ENCODE results near the gene AFAP1.

AFAP1 gene

GRCh38 chr4:7857993-7858392, 81.7 kb downstream of the AFAP1 start:
- Histone ChIP-seq H3K27me3 (ENCODE audit: control insufficient read depth in 2 of 2, insufficient read depth in 2 of 2, low read length in 2 of 2) (no peaks in the 10 kb centered on the region), H3K27ac (ENCODE audit: low read depth in 2 of 2, low read length in 2 of 2) (no peak overlapping the region), H3K36me3 (ENCODE audit: control insufficient read depth in 2 of 2, insufficient read depth in 2 of 2, low read length in 2 of 2) (peaks cover 20 to 21% of the 10 kb centered on the region in 2 donors), H3K4me1 (ENCODE audit: control insufficient read depth in 2 of 2, insufficient read depth in 2 of 2, low read length in 2 of 2) (peaks cover 0 to 3% of the 10 kb centered on the region in 2 donors), H3K4me3 (ENCODE audit: low read length in 2 of 2) (no peak overlapping the region), H3K9me3 (ENCODE audit: control insufficient read depth in 2 of 2, low read length in 2 of 2) (no peaks in the 10 kb centered on the region), H3K9ac (ENCODE audit: low read depth in 1 of 2, low read length in 2 of 2) (no peak overlapping the region)

DNA sequence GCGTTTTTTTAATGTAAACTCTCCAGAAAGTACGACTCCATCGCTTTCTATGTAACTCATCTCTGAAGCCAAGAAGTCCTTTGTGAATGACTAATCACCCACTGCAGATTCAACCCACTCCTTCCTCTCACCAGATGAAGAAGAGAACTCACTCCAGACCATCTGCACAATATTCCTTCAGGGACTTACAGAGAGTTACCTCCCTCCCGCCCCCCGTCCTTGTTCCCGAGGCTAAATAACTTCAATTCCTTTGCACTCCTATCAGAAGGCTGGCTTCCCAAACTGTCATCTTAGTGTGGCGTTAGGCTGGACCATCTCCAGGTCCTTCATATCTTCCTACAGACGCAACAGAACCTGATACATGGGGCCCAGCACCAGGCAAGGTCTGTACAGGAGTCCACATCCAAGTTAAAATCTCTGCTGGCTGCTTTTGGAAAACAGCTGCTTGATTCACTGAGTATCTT, 82.4 kb downstream of the AFAP1 start:
- Histone ChIP-seq H3K36me3 (ENCODE audit: control insufficient read depth in 2 of 2, insufficient read depth in 2 of 2, low read length in 2 of 2) (peaks cover 20 to 21% of the 10 kb centered on the region in 2 donors), H3K9ac (ENCODE audit: low read depth in 1 of 2, low read length in 2 of 2) (no peak overlapping the region), H3K4me1 (ENCODE audit: control insufficient read depth in 2 of 2, insufficient read depth in 2 of 2, low read length in 2 of 2) (peaks cover 0 to 9% of the 10 kb centered on the region in 2 donors), H3K27me3 (ENCODE audit: control insufficient read depth in 2 of 2, insufficient read depth in 2 of 2, low read length in 2 of 2) (no peaks in the 10 kb centered on the region), H3K27ac (ENCODE audit: low read depth in 2 of 2, low read length in 2 of 2) (peak overlapping the region in 1 of 2 donors; percentile 21), H3K9me3 (ENCODE audit: control insufficient read depth in 2 of 2, low read length in 2 of 2) (no peaks in the 10 kb centered on the region), H3K4me3 (ENCODE audit: low read length in 2 of 2) (no peak overlapping the region)

DNA sequence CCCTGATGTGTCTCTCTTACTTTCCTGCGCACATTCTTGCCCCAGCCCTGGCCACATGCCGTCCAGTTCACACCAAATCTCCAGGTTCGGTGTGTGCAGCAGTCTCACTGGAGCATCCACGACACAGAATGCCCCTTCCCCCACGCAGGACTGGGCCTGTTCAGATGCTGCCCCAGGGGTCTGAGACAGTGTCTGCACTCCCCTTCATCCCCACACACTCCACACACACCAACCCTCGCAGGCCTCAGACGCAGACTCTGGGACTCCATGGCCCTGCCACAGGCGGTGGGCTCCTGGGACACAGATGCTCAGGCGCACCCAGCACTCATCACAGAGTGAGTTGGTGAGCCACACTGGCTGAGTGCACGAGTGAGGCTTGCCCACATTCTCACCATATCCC, 83.9 kb downstream of the AFAP1 start:
- no peaks in the 10 kb centered on the region for H3K27me3 ChIP-seq (ENCODE audit: control insufficient read depth in 2 of 2, insufficient read depth in 2 of 2, low read length in 2 of 2)
- H3K4me1 ChIP-seq (ENCODE audit: control insufficient read depth in 2 of 2, insufficient read depth in 2 of 2, low read length in 2 of 2), result peaks cover 0 to 12% of the 10 kb centered on the region in 2 donors
- peak overlapping the region in 1 of 2 donors; percentile 13 for H3K27ac ChIP-seq (ENCODE audit: low read depth in 2 of 2, low read length in 2 of 2)
- no peak overlapping the region for H3K9ac ChIP-seq (ENCODE audit: low read depth in 1 of 2, low read length in 2 of 2)
- peaks cover 22 to 24% of the 10 kb centered on the region in 2 donors for H3K36me3 ChIP-seq (ENCODE audit: control insufficient read depth in 2 of 2, insufficient read depth in 2 of 2, low read length in 2 of 2)
- H3K4me3 ChIP-seq (ENCODE audit: low read length in 2 of 2), result no peak overlapping the region
- H3K9me3 ChIP-seq (ENCODE audit: control insufficient read depth in 2 of 2, low read length in 2 of 2), result no peaks in the 10 kb centered on the region

DNA sequence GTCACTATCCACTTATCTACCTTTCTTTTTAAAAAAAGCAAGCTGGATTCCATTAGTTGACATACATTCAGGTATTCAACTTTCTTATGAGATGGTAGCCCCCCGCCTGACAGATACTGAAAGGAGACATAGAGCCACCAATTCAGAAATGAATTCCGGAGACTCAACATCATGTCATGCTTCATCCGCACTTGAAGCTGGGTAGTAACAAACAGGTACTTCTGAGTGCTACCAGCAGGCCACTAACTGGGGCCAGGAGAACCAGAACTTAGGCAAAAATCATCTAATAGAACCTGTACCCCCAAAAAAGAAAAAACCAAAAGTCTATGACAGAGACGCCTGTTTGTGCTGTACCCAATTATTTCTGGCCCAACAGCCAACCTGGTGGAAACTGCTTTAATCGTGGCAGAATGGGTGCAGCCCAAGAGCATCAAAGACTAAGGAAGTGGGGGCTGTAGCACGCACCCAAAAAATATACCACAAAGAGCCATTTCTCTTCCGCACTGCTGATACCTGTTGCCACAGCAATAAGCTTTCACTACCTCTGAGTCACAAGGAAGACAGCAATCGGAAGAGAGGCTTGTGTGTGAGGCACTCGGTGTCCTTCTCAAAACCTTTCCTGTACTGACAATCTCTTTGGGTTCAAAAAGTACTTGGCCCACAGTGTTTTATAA, 84.8 kb downstream of the AFAP1 start:
- H3K27me3 ChIP-seq (ENCODE audit: control insufficient read depth in 2 of 2, insufficient read depth in 2 of 2, low read length in 2 of 2), result no peaks in the 10 kb centered on the region
- H3K36me3 ChIP-seq (ENCODE audit: control insufficient read depth in 2 of 2, insufficient read depth in 2 of 2, low read length in 2 of 2), result peaks cover 18 to 23% of the 10 kb centered on the region in 2 donors
- H3K9ac ChIP-seq (ENCODE audit: low read depth in 1 of 2, low read length in 2 of 2), result no peak overlapping the region
- H3K9me3 ChIP-seq (ENCODE audit: control insufficient read depth in 2 of 2, low read length in 2 of 2), result no peaks in the 10 kb centered on the region
- H3K4me1 ChIP-seq (ENCODE audit: control insufficient read depth in 2 of 2, insufficient read depth in 2 of 2, low read length in 2 of 2), result peaks cover 0 to 12% of the 10 kb centered on the region in 2 donors
- H3K27ac ChIP-seq (ENCODE audit: low read depth in 2 of 2, low read length in 2 of 2), result peak overlapping the region in 1 of 2 donors; percentile 7
- no peak overlapping the region for H3K4me3 ChIP-seq (ENCODE audit: low read length in 2 of 2)

- no peak overlapping the region for H3K4me3 ChIP-seq (ENCODE audit: low read length in 2 of 2)
- H3K27ac ChIP-seq (ENCODE audit: low read depth in 2 of 2, low read length in 2 of 2), result peak overlapping the region in 1 of 2 donors; percentile 7
- no peak overlapping the region for H3K9ac ChIP-seq (ENCODE audit: low read depth in 1 of 2, low read length in 2 of 2)
- peaks cover 0 to 12% of the 10 kb centered on the region in 2 donors for H3K4me1 ChIP-seq (ENCODE audit: control insufficient read depth in 2 of 2, insufficient read depth in 2 of 2, low read length in 2 of 2)
- no peaks in the 10 kb centered on the region for H3K9me3 ChIP-seq (ENCODE audit: control insufficient read depth in 2 of 2, low read length in 2 of 2)
- peaks cover 18 to 23% of the 10 kb centered on the region in 2 donors for H3K36me3 ChIP-seq (ENCODE audit: control insufficient read depth in 2 of 2, insufficient read depth in 2 of 2, low read length in 2 of 2)
- H3K27me3 ChIP-seq (ENCODE audit: control insufficient read depth in 2 of 2, insufficient read depth in 2 of 2, low read length in 2 of 2), result no peaks in the 10 kb centered on the region
Observed at GRCh38 chr4:7854216-7854615, 85.4 kb downstream of the AFAP1 start.

GRCh38 chr4:7853271-7853670, 86.4 kb downstream of the AFAP1 start:
- H3K36me3 ChIP-seq (ENCODE audit: control insufficient read depth in 2 of 2, insufficient read depth in 2 of 2, low read length in 2 of 2), result peaks cover 18 to 25% of the 10 kb centered on the region in 2 donors
- no peak overlapping the region for H3K4me3 ChIP-seq (ENCODE audit: low read length in 2 of 2)
- no peak overlapping the region for H3K9ac ChIP-seq (ENCODE audit: low read depth in 1 of 2, low read length in 2 of 2)
- no peaks in the 10 kb centered on the region for H3K27me3 ChIP-seq (ENCODE audit: control insufficient read depth in 2 of 2, insufficient read depth in 2 of 2, low read length in 2 of 2)
- H3K9me3 ChIP-seq (ENCODE audit: control insufficient read depth in 2 of 2, low read length in 2 of 2), result no peaks in the 10 kb centered on the region
- H3K4me1 ChIP-seq (ENCODE audit: control insufficient read depth in 2 of 2, insufficient read depth in 2 of 2, low read length in 2 of 2), result peaks cover 0 to 12% of the 10 kb centered on the region in 2 donors
- H3K27ac ChIP-seq (ENCODE audit: low read depth in 2 of 2, low read length in 2 of 2), result no peak overlapping the region

GRCh38 chr4:7852568-7853185, 87.0 kb downstream of the AFAP1 start:
- Histone ChIP-seq H3K4me3 (ENCODE audit: low read length in 2 of 2) (no peak overlapping the region), H3K27me3 (ENCODE audit: control insufficient read depth in 2 of 2, insufficient read depth in 2 of 2, low read length in 2 of 2) (no peaks in the 10 kb centered on the region), H3K4me1 (ENCODE audit: control insufficient read depth in 2 of 2, insufficient read depth in 2 of 2, low read length in 2 of 2) (peaks cover 0 to 9% of the 10 kb centered on the region in 2 donors), H3K9ac (ENCODE audit: low read depth in 1 of 2, low read length in 2 of 2) (no peak overlapping the region), H3K36me3 (ENCODE audit: control insufficient read depth in 2 of 2, insufficient read depth in 2 of 2, low read length in 2 of 2) (peaks cover 18 to 25% of the 10 kb centered on the region in 2 donors), H3K9me3 (ENCODE audit: control insufficient read depth in 2 of 2, low read length in 2 of 2) (no peaks in the 10 kb centered on the region), H3K27ac (ENCODE audit: low read depth in 2 of 2, low read length in 2 of 2) (no peak overlapping the region)

DNA sequence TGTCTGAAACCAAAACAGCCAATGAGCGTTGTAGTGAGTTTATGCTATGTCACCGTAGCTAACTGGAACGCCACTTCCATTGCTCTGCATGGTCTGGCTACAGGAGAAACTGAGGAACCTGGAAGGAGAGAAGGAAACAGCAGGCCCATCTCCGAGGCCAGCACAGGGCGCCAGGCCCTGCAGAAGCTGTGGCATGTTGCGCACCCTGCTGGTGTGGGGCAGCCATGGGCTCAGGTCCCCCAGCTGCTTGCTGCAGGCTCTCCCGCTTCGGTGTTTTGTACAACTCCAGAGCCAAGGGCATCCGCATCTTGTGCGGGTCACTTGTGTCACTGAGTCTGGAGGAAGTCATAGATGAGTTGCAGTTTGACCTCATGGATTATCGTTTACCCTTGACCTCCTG, 89.2 kb downstream of the AFAP1 start:
- peaks cover 18 to 23% of the 10 kb centered on the region in 2 donors for H3K36me3 ChIP-seq (ENCODE audit: control insufficient read depth in 2 of 2, insufficient read depth in 2 of 2, low read length in 2 of 2)
- no peak overlapping the region for H3K9ac ChIP-seq (ENCODE audit: low read depth in 1 of 2, low read length in 2 of 2)
- no peaks in the 10 kb centered on the region for H3K27me3 ChIP-seq (ENCODE audit: control insufficient read depth in 2 of 2, insufficient read depth in 2 of 2, low read length in 2 of 2)
- H3K4me1 ChIP-seq (ENCODE audit: control insufficient read depth in 2 of 2, insufficient read depth in 2 of 2, low read length in 2 of 2), result peaks cover 0 to 9% of the 10 kb centered on the region in 2 donors
- no peak overlapping the region for H3K27ac ChIP-seq (ENCODE audit: low read depth in 2 of 2, low read length in 2 of 2)
- no peaks in the 10 kb centered on the region for H3K9me3 ChIP-seq (ENCODE audit: control insufficient read depth in 2 of 2, low read length in 2 of 2)
- no peak overlapping the region for H3K4me3 ChIP-seq (ENCODE audit: low read length in 2 of 2)

- H3K27me3 ChIP-seq (ENCODE audit: control insufficient read depth in 2 of 2, insufficient read depth in 2 of 2, low read length in 2 of 2), result no peaks in the 10 kb centered on the region
- H3K27ac ChIP-seq (ENCODE audit: low read depth in 2 of 2, low read length in 2 of 2), result no peak overlapping the region
- H3K36me3 ChIP-seq (ENCODE audit: control insufficient read depth in 2 of 2, insufficient read depth in 2 of 2, low read length in 2 of 2), result peaks cover 8% of the 10 kb centered on the region in 2 donors
- no peak overlapping the region for H3K4me3 ChIP-seq (ENCODE audit: low read length in 2 of 2)
- H3K9me3 ChIP-seq (ENCODE audit: control insufficient read depth in 2 of 2, low read length in 2 of 2), result no peaks in the 10 kb centered on the region
- H3K9ac ChIP-seq (ENCODE audit: low read depth in 1 of 2, low read length in 2 of 2), result no peak overlapping the region
- peaks cover 5 to 17% of the 10 kb centered on the region in 2 donors for H3K4me1 ChIP-seq (ENCODE audit: control insufficient read depth in 2 of 2, insufficient read depth in 2 of 2, low read length in 2 of 2)
Observed at GRCh38 chr4:7847206-7847605, 92.5 kb downstream of the AFAP1 start.

DNA sequence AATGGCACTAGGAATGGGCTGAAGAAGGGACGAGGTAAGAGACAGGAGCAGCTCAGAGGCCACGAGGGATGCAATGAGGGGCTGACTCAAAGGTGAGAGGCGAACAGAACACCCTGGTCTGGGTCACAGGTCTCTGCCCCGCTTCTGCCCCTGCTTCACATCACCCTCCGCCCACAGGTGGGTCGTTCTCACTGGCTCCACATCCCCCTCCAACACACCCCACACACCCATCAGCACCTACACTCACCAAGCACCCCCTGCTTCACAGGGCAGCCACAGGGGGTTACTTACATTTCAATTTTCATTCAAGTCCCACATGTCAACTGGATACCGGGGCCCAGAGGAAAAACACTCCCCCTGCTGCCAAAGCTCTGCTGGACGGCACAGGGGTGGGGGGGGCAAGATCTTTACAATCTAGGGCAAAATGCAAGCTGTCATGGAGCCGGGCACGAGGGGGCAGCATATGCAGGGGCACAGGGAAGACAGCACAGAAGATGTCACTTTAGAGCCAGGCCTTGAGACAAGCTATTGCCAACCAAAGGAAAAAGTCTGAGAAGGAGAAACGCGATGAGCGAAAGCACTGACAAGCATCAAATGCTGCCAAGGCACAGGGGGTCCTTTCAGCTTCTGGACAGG, 94.0 kb downstream of the AFAP1 start:
- Histone ChIP-seq H3K4me1 (ENCODE audit: control insufficient read depth in 2 of 2, insufficient read depth in 2 of 2, low read length in 2 of 2) (peaks cover 5 to 15% of the 10 kb centered on the region in 2 donors), H3K9ac (ENCODE audit: low read depth in 1 of 2, low read length in 2 of 2) (no peak overlapping the region), H3K9me3 (ENCODE audit: control insufficient read depth in 2 of 2, low read length in 2 of 2) (no peaks in the 10 kb centered on the region), H3K27me3 (ENCODE audit: control insufficient read depth in 2 of 2, insufficient read depth in 2 of 2, low read length in 2 of 2) (no peaks in the 10 kb centered on the region), H3K4me3 (ENCODE audit: low read length in 2 of 2) (no peak overlapping the region), H3K27ac (ENCODE audit: low read depth in 2 of 2, low read length in 2 of 2) (no peak overlapping the region), H3K36me3 (ENCODE audit: control insufficient read depth in 2 of 2, insufficient read depth in 2 of 2, low read length in 2 of 2) (peaks cover 5 to 7% of the 10 kb centered on the region in 2 donors)

Measured in mucosa of rectum (tissue), 2 donors.